Lung (tissue), 12 donors: ENCODE measurements around the gene RNU11. TPM values are rescaled to one million over a fixed set of nuclear protein-coding genes. Genes with fewer than 3 reads are reported as not detected.
A peak's percentile ranks its signal among the peaks of the same experiment; 100 is the strongest.
"Not testable (repeated sequence)": the region's sequence is repeated elsewhere in the genome, so short reads cannot be mapped to it uniquely, and the experiment has no call there.

Experiments used
- ATAC-seq: fragments of 200-7000 bp; cut with Tn5 transposase; one replicate; pipeline ENCODE4 v1.9.1; 2020; ENCODE audit warnings: moderate number of reproducible peaks; ENCODE audit not compliant: insufficient read depth, low FRiP score
- DNase-seq, 3 donors: peaks; one replicate each; pipeline ENCODE4 v3.0.0-alpha.2; 2013 to 2017
- H3K27ac ChIP-seq, 2 donors: one replicate each; pipeline ENCODE4 v1.5.1; 2013; ENCODE audit warnings: mild to moderate bottlenecking in 2 of 2, moderate library complexity in 2 of 2, control low read depth in 1 of 2, inconsistent platforms in 1 of 2, low read depth in 1 of 2, low read length in 1 of 2
- H3K27me3 ChIP-seq, 3 donors: one replicate each; pipeline ENCODE4 v1.5.1; 2013; ENCODE audit warnings: low read length in 2 of 3; ENCODE audit not compliant: control insufficient read depth in 3 of 3, insufficient read depth in 3 of 3
- H3K36me3 ChIP-seq, 4 donors: one replicate each; pipeline ENCODE4 v1.5.1; 2013; ENCODE audit warnings: low read length in 4 of 4, mild to moderate bottlenecking in 1 of 4, moderate library complexity in 1 of 4; ENCODE audit not compliant: control insufficient read depth in 4 of 4, insufficient read depth in 4 of 4
- H3K4me1 ChIP-seq, 5 donors: one replicate each; pipeline ENCODE4 v1.5.1; 2013; ENCODE audit warnings: low read length in 5 of 5, mild to moderate bottlenecking in 2 of 5, moderate library complexity in 1 of 5; ENCODE audit not compliant: control insufficient read depth in 5 of 5, insufficient read depth in 5 of 5
- H3K4me3 ChIP-seq: one replicate; pipeline ENCODE4 v1.5.1; 2013; ENCODE audit warnings: mild to moderate bottlenecking, control low read depth, moderate library complexity
- H3K9ac ChIP-seq, 2 donors: one replicate each; pipeline ENCODE4 v1.5.1; 2013; ENCODE audit warnings: low read length in 2 of 2, control low read depth in 1 of 2; ENCODE audit not compliant: insufficient read depth in 1 of 2
- H3K9me3 ChIP-seq, 4 donors: one replicate each; pipeline ENCODE4 v1.5.1; 2013; ENCODE audit warnings: low read length in 3 of 4, mild to moderate bottlenecking in 1 of 4, moderate library complexity in 1 of 4; ENCODE audit not compliant: control insufficient read depth in 4 of 4, insufficient read depth in 3 of 4
- WGBS, 2 donors: extraction: QIAGEN DNeasy Blood & Tissue Kit; methylation state at CpG; one replicate each; pipeline ENCODE4 v1.1.7; 2013; 5-methylcytosine and 5-hydroxymethylcytosine counted together
- polyA plus RNA-seq, 2 donors: library from polyadenylated mRNA; stranded (reverse); fragments of 200-250 nt; gene quantifications; one replicate each; pipeline ENCODE4 v1.2.1, GENCODE V29; 2013
- total RNA-seq, 2 donors: library from RNA; depleted of rRNA in 1 of 2; stranded (reverse); fragments of >200 nt in 1 of 2; gene quantifications; one replicate each; pipeline ENCODE4 v1.2.1, GENCODE V29; 2014 to 2021
- TF ChIP-seq, protein P1 (sequence below): IDR thresholded peaks from 2 replicates; pipeline ENCODE4 v1.5.1; 2012; ENCODE audit warnings: mild to moderate bottlenecking; ENCODE audit errors: control extremely low read depth, extremely low read depth
- donor health status: control.
- donor health status: control.
- donor health status: Bipolar disorder and iron deficiency.
- donor health status: healthy.
- donor health status: DM: yes; HTN: yes; CAD: no.

Gene RNU11
- total and polyA plus RNA-seq, 4 donors, result not detected

DNA sequence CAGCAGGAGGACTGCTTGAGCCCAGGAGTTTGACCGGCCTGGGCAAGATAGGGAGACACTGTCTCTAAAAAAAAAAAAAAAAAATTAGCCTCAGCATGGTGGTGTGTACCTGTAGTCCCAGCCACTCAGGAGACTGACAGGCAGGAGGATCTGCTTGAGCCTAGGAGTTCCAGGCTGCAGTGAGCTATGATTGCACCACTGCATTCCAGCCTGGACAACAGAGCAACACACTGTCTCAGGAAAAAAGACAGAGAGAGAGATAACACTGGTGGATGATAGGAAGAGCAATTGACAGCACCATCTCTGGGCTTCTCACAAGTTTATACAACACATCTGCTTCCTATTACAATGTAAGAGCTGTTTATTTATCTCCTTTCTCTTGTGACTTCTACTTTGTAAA is 2.4 kb upstream of the RNU11 start:
- H3K9me3 ChIP-seq, result no peaks in the 10 kb centered on the region
- TF ChIP-seq, protein P1, sequence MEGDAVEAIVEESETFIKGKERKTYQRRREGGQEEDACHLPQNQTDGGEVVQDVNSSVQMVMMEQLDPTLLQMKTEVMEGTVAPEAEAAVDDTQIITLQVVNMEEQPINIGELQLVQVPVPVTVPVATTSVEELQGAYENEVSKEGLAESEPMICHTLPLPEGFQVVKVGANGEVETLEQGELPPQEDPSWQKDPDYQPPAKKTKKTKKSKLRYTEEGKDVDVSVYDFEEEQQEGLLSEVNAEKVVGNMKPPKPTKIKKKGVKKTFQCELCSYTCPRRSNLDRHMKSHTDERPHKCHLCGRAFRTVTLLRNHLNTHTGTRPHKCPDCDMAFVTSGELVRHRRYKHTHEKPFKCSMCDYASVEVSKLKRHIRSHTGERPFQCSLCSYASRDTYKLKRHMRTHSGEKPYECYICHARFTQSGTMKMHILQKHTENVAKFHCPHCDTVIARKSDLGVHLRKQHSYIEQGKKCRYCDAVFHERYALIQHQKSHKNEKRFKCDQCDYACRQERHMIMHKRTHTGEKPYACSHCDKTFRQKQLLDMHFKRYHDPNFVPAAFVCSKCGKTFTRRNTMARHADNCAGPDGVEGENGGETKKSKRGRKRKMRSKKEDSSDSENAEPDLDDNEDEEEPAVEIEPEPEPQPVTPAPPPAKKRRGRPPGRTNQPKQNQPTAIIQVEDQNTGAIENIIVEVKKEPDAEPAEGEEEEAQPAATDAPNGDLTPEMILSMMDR, result no peak
- no peak overlapping the region for H3K4me3 ChIP-seq
- ATAC-seq, result no peak
- no peaks in the 10 kb centered on the region for H3K27me3 ChIP-seq
- H3K27ac ChIP-seq, result no peak overlapping the region
- peaks cover 3 to 34% (median 5%) of the 10 kb centered on the region in 5 donors for H3K4me1 ChIP-seq
- 88 to 92% methylated on average over 1 of the region's 1 CpG for WGBS, 2 donors
- no peak for DNase-seq
- H3K36me3 ChIP-seq, result no peaks in the 10 kb centered on the region
- no peak overlapping the region for H3K9ac ChIP-seq

DNA sequence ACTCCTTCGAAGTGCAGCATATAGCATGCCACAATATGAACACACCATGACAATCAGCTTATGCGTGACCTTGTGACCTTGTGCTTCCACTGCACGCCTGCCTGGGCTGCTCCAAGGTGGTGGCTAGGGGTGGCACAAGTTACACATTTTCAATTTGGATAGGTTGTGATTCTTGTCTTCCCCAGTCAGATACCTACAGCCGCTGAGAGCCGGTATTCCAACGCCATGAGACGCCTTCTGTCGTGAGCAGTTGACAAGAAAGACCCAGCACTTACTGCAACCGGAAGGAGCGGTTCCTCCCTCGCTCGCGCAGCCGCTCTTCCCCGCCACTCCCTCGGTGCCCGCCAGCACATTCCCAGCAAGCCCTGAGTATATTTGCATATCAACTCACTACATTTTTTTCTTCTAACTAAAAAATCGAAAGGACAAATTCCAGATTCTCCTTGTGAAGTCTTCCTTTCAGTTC is 359 bp upstream of the RNU11 start:
- H3K9me3 ChIP-seq, result no peaks in the 10 kb centered on the region
- peak overlapping the region; percentile 85 to 96 for H3K9ac ChIP-seq
- 1% methylated on average over 18 of the region's 18 CpGs for WGBS, 2 donors
- ATAC-seq, result peak; percentile 88
- H3K4me3 ChIP-seq, result no peak overlapping the region
- TF ChIP-seq, protein P1, result no peak
- peaks cover 0 to 24% (median 3%) of the 10 kb centered on the region in 5 donors for H3K4me1 ChIP-seq
- peak overlapping the region; percentile 67 to 84 for H3K27ac ChIP-seq
- H3K36me3 ChIP-seq, result no peaks in the 10 kb centered on the region
- peak in 2 of 3 donors; percentile 95 to 98 for DNase-seq
- no peaks in the 10 kb centered on the region for H3K27me3 ChIP-seq

DNA sequence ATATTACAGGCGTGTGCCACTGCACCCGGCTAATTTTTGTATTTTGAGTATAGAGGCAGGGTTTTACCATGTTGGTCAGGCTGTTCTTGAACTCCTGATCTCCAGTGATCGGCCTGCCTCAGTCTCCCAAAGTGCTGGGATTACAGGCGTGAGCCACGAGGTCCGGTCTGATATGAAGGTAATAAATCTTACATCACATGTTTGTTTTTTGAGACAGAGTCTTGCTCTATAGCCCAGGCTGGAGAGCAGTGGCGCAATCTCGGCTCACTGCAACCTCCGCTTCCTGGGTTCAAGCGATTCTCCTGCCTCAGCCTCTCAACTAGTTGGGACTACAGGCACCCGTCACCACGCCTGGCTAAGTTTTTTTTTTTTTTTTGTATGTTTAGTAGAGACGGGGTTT is 4.7 kb downstream of the RNU11 start:
- not testable (repeated sequence) for H3K9ac ChIP-seq, H3K27ac ChIP-seq, H3K9me3 ChIP-seq, H3K4me1 ChIP-seq, H3K27me3 ChIP-seq, H3K36me3 ChIP-seq, ATAC-seq, DNase-seq, H3K4me3 ChIP-seq
- WGBS, 2 donors, result 77 to 80% methylated on average over 13 of the region's 13 CpGs

DNA sequence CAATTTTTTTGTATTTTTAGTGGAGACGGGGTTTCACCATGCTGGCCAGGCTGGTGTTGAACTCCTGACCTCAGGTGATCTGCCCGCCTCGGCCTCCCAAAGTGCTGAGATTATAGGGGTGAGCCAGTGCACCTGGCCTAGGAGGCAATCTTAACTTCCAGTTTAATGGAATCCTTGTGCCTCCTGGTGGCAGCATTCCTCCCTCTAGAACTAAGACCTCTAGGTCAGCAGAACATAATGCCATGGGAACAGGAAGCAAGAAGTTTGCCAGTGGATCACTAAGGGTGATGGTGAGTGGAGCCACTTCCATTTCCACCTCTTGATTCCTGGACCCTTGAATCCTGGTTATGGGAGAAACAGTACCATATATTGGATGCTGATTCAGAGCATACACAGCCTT is 5.5 kb downstream of the RNU11 start:
- H3K9ac ChIP-seq, H3K27me3 ChIP-seq, H3K27ac ChIP-seq, ATAC-seq, H3K4me1 ChIP-seq, H3K4me3 ChIP-seq, H3K36me3 ChIP-seq, H3K9me3 ChIP-seq: not testable (repeated sequence)
- 63 to 85% methylated on average over 3 of the region's 3 CpGs for whole genome bisulfite sequencing, 2 donors
- DNase-seq, result peak in 2 of 3 donors; percentile 12 to 33

DNA sequence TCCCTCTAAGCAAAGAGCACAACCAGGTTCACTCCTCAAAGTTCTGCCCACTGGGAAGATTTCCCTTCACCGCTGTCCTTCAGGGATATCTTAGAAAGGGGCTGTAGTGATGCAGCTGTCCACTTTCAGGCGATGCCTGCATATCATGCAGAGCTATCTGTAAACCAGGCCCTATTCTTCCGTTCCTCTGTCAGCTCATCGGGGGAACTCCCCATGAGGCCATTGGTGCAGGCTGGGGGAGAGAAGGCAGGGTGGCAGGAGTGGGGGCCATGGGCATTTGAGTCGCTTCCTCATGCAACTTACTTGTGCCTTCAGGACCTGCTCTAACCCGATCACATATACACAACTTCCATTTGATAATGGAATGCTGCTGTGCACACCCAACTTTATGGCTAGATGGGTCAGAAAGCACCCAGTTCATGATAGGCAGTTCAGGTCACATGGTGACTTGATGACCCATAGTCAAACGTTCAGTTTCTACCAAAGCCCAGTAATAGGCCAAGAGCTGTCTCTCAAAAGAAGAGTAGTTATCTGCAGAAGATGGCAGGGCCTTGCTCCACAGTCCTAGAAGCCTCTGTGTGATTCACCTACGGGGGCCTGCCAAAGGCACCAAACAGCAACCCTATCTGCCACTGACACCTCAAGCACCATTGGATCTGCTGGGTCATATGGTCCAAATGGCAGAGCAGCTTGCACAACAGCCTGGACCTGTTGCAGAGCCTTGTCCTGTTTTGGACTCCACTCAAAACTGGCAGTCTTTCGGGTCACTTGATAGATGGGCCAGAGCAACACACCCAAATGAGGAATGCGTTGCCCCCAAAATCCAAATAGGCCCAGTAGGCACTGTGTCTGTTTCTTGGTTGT is 7.3 kb downstream of the RNU11 start:
- not testable (repeated sequence) for H3K4me1 ChIP-seq, H3K27ac ChIP-seq, H3K36me3 ChIP-seq, H3K9me3 ChIP-seq, ATAC-seq, H3K4me3 ChIP-seq, DNase-seq, H3K27me3 ChIP-seq, H3K9ac ChIP-seq
- 83 to 88% methylated on average over 10 of the region's 10 CpGs for WGBS, 2 donors
